GM21619 (cell line): ENCODE data around the gene CREB5.
"Not testable (repeated sequence)": the region's sequence is repeated elsewhere in the genome, so short reads cannot be mapped to it uniquely, and the experiment has no call there.

Source experiments
- ATAC-seq: cut with Tn5 transposase; IDR thresholded peaks from one replicate; pipeline ENCODE4 v1.9.1; 2021; ENCODE audit not compliant: unreplicated experiment

CREB5 gene

GRCh38 chr7:28762651-28763050, 350.3 kb downstream of the CREB5 start:
- no peak for ATAC-seq

GRCh38 chr7:28766359-28766758, 354.0 kb downstream of the CREB5 start:
- ATAC-seq, result no peak

- no peak for ATAC-seq
These were observed 355.0 kb downstream of the CREB5 start for GRCh38 chr7:28767356-28767755.

- no peak for ATAC-seq
These were observed 356.3 kb downstream of the CREB5 start for GRCh38 chr7:28768577-28769147.

GRCh38 chr7:28771906-28772622, 359.7 kb downstream of the CREB5 start:
- no peak for ATAC-seq

- ATAC-seq, result no peak
These were observed 361.3 kb downstream of the CREB5 start for GRCh38 chr7:28773423-28774145.

GRCh38 chr7:28774261-28774988, 362.1 kb downstream of the CREB5 start:
- no peak for ATAC-seq

- no peak for ATAC-seq
These were observed 364.3 kb downstream of the CREB5 start for GRCh38 chr7:28776463-28777157.

GRCh38 chr7:28778786-28779185, 366.5 kb downstream of the CREB5 start:
- no peak for ATAC-seq

- no peak for ATAC-seq
These were observed 367.6 kb downstream of the CREB5 start for GRCh38 chr7:28779954-28780353.

GRCh38 chr7:28782362-28782761, 370.0 kb downstream of the CREB5 start:
- ATAC-seq, result no peak

- no peak for ATAC-seq
These were observed 372.0 kb downstream of the CREB5 start for GRCh38 chr7:28784171-28784902.

GRCh38 chr7:28785041-28785995, 373.0 kb downstream of the CREB5 start:
- ATAC-seq, result no peak

GRCh38 chr7:28786156-28786555, 373.8 kb downstream of the CREB5 start:
- not testable (repeated sequence) for ATAC-seq

- no peak for ATAC-seq
These were observed 374.8 kb downstream of the CREB5 start for GRCh38 chr7:28787106-28787505.

GRCh38 chr7:28790467-28790866, 378.1 kb downstream of the CREB5 start:
- ATAC-seq, result no peak

- ATAC-seq, result no peak
These were observed 380.5 kb downstream of the CREB5 start for GRCh38 chr7:28792858-28793257.

- no peak for ATAC-seq
These were observed 381.2 kb downstream of the CREB5 start for GRCh38 chr7:28793381-28794085.
